Islet precursor cell (in vitro differentiated cells): ENCODE data around the gene HGFAC.

Source experiments
- DNase-seq: peaks from one replicate; pipeline ENCODE4 v3.0.0-alpha.2; 2018

HGFAC gene

DNA sequence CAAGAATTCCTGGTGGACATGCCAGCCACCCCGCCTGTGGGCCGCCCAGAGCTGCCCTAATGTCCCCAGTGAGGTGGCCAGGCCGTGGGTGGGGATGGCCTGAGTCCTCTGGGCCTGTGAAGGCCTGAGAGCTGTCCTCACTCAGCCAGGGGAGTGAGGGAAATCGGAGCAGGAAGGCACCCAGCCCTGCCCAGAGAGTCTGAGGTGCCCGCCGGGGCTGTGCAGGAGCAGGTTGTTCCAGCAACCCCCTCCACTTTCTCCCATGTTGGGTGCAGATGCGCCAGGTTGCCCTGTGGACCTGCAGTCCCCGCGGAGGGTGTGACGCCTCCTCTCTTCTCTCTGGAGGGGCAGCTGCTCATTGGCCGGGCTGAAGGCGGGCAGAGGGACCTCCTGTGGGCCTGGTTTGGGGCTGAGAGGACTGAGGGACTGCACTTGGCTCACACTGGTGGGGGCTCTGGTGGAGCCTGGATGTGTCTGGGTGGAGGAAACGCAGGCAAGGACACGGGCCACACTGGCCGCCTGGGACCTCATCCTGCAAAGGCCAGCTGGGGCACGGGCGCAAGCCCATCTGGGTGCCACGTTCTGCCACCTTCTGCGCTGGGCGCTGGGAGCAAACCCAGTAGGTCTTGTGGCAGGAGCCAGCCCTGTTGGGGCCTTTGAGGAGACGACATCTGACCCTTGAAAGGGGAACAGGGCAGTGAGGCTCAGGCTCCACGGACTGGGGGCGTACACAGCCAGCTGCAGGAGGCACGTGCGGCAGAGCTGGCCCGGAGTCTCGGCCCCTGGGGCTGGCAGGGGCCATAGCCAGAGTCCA is 35.4 kb downstream of the HGFAC start:
- no peak for DNase-seq

DNA sequence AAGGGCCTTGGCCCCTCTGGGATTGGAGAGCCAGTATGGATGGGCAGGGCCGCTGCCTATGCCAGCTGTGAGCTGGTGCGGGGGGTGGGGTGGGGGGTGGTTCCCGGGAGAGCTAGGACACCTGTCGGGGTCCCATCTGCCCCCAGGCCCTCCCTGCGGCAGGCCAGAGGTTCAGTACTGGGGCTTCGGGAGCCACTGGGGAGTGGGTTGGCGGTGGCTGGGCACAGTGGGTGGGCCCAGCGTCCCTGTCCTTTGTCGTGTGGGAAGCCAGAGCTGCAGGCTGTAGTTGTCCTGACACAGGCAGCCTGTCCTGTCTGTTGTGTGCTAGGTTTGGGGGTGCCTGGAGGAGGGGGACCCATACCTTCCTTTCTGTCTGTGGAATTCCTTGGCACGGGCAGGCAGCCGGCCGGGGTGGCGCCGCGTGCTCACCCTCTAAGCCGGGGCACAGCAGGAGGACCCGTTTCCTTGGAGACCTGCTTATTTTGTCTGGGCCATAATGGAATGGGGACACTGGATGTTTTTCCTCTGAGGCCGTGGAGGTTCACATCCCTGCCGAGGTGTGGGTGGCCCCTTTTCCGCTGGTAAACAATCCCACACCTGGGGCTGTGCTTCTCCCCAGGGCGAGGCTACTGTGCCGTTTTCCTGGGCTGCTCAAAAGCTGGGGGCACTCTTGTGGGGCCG is 36.1 kb downstream of the HGFAC start:
- DNase-seq = no peak

DNA sequence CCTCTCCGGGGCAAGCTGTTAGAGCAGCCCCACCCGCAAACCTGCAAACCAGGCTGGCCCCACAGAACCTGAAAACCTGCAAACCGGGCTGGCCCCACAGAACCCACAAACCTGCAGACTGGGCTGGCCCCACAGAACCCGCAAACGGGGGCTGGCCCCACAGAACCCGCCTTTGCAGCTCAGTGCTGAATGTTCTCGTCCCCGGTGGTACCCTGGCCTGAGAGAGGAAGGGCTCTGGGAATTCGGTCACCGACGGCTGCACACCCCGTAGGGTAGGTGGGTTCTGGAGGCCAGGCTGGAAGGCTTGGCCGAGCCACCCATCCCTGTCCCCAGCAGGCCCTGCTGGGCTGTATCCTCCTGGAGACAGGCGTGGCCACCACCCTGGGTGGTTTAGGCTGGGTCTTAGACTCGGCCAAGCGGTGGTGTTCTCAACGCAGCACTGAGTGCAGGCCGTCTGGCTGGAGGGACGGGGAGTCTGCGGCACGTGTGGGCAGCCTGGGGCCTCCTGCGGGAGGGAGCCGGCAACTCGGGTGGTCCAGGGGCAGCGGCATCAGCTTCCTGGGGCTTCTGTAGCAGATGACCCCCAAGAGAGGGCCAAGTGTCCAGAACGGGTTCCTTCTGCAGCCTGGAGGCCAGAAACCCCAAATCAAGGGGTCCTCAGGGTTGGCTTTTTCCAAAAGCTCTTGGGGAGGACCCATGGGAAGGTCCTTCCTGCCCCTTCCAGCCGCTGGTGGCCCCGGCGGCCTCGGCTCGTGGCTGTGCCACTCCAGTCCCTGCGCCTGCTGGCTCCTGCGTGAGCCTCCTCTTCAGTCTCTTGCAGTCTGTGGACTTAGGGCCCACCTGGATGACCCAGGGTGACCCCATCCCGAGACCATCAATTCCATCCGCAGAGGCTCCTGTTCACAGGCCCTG is 36.9 kb downstream of the HGFAC start:
- DNase-seq = no peak

DNA sequence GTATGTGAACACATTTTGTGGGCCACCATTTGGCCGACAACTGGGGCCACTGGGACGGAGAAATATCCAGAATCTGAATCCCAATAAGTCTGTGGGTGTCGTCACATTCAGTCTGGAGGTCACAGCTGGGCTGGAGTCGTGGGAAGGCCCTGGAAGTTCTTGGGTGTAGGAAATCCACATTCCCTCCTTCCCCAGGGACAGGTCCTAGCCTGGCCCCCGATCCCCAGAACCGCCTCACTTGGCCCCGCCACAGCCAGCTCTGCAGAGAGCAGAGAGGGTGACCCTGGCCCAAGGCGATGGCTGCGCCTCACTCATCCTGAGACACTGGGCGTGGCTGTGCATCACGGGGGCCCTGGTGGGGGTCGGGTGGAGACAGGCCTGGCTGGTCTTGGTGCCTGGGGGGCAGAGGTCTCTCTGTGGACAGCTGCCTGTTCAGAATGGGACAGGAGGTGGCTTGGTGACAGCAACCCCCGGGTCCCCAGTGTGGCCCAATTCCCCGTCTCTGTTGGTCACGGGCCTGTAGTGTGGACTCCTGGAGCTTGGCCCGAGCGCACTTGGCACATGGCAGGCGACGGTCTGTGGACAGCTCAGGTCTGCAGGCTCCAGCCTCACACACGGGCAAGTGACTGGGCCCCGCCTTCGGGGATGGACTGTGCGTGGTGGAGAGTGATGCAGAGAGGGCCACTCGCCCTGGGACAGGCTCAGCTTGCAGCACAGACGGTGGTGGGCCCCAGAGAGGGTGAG is 37.8 kb downstream of the HGFAC start:
- no peak for DNase-seq

DNA sequence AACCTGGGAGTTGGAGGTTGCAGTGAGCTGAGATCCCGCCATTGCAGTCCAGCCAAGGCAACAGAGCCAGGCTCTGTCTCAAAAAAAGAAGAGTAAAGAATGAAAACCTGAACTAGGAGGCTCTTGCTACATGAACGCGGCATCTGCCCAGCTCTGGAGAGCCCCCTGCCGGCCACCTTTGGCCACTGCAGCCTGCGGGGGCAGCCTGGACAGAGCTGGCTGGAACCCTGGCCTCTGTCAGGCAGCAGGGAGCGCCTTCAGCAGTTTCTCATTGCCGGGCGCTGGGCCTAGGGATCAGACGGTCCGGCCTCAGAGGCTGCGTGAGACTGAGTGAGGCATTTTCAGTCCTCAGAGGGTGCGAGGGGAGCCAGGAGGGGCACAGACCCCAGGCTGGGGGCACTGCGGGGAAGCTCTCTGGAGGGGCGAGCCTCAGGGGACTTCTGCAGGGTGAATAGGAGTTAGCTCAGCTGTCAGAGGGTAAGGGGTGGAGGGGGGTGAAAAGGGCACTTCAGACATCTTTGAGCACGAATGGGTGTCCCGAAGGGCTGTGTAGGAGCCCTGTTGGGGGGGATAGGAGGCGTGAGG is 38.9 kb downstream of the HGFAC start:
- DNase-seq = peak; percentile 97

DNA sequence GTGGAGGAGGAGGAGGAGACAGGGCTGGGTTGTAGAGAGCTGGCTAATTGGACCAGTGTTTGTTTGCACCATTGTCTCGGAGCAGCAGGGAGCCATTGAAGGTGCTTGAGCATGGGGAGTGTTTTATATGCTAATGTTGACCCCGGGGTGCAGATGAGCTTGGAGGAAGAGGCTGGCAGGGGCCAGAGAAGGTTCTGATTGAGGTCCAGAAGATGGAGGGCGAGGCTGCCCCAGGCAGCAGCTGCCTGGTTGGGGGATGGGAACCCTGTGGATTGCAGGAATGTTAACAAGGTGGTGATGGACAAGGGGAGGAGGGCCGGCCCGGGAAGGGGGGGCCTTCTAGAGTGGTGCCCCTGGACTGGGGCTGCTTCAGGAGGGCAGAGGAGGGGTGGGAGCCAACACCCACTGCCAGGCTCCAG is 39.4 kb downstream of the HGFAC start:
- no peak for DNase-seq

DNA sequence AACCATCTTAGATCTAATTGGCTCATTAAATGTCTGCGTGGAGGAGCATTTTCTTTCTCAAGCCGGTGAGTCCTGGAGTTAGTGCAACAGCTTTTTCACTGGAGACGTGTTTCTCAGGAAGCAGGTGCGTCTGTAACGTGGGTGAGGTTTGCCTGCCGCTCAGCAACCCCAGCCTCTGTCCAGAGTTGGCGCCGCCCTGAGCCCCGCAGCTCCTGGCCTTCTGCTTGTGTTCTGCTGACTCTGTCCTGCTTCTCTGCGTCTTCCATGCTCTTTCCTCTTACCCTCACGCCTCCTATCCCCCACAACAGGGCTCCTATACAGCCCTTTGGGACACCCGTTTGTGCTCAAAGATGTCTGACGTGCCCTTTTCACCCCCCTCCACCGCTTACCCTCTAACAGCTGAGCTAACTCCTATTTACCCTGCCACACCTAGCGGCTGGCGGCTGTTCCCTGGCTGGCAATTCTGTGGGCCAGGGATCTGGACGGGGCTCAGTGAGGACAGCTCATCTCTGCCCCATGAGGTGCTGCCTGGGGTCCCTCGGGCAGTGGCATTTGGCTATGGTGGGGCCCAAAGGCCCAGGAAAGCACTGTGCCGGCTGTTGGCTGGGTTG is 40.1 kb downstream of the HGFAC start:
- DNase-seq = no peak

DNA sequence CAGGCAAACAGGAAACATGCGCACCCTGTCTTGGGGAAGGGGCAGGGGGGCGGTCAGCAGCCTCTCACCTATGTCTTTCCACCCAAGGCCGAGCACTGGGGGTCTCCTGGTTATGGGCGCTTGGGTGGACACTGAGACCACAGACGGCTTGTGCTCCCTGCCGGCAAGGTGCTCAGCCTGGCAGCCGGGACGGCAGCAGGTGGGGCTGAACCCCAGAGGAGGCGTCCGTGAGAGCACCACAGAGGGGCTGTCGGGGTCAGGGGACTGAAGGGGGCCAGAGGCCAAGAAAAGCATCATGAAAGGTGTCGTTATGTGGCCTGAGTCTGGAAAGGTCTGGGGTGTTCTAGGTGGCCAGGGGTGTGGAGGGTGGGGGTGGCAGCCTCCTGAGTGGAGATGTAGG is 40.9 kb downstream of the HGFAC start:
- no peak for DNase-seq

DNA sequence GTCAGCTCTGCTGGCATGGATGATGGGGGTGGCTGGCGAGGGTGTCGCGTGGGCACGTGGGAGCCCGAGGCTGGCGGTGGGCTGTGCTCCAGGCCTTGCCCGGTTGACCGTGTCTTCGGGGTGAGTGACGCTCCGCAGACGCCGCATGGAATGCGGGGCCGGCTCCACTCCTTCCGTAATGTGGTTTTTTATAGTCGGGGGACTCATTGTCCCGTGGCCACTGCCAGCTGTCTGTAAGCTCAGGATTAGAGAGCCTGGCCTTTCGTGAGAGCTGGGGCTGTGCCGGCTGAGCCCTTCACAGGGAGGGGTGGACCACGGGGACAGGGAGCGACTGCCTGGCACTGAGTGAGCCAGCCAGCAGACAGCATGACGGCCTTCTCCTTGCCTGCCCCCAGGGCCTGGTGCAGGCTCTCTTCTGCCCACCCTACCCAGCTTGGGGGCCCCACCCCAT is 41.7 kb downstream of the HGFAC start:
- peak; percentile 76 for DNase-seq

DNA sequence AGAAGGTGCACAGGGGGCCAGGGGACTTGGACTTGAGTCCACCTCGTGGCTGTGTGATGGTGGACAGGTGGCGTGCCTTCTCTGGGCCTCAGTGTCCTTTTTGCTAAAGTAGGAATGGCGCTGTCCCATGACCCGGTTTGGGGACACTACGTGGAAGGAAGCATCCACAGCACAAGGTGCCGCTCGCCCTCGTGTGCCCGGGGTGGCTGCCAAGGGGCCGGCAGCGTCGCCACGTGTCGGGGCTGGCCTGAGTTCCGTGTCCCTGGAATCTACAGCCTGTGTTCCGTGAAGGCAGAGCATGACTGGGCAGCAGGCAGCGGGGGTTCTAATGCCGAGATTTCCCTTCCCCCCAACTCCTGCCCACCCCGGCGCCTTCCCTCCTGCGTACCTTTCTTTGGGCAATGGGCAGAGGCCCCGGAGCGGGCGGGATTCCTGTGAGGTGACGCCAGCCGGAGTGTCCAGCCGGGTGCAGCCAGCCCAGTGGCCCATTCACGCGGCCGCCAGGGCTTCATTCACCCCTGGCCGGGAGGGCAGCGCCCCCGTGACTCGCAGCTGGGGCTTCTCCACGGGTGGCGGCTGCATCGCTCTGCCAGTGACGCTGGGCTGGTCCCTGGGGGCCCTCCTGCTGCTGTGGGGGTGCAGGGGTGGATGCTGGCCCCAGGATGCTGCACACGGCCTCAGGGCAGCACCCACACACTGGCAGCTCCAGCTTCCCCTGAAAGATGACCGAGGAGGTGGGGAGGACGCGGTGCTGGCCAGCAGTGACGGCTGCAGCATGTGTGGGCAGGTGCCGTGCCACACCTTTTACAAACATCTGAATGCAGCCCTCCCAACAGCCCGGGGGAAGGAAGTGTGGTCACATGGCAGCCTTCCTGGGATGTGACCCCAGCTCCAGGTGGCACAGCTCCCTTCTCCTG is 42.5 kb downstream of the HGFAC start:
- no peak for DNase-seq

DNA sequence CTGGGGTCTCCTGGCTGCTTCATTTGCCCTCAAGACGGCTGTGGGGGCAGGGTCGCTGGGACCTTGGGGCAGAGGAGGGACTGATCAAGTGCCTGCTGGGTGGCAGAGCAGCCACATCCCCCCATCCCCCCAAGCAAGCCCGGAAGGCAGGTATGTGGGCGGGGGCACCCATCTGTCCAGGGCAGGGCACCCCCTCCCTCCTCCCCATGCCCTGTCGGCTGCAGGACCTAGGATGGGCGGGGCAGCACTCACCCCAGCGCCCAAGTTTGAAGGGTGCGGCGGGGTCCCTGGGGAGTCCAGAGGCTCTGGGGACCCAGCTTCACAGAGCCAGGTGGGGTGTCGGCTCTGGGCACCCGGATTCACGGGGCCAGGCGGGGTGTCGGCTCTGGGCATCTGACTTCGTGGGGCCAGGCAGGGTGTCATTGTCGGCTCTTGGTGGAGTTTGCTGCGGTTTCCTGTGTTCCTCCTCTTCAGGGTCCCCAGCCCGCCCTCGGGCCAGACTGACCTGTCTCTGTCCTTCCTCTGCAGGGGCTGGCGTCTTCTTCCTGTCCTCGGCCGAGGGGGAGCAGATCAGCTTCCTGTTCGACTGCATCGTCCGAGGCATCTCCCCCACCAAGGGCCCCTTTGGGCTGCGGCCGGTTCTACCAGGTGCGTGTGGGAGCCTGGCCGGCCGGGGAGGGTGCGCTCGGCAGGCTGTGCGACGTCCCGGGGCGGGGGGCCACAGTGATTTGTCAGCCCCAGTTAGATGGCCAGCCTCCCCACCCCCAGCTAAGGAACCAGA is 43.4 kb downstream of the HGFAC start:
- no peak for DNase-seq

DNA sequence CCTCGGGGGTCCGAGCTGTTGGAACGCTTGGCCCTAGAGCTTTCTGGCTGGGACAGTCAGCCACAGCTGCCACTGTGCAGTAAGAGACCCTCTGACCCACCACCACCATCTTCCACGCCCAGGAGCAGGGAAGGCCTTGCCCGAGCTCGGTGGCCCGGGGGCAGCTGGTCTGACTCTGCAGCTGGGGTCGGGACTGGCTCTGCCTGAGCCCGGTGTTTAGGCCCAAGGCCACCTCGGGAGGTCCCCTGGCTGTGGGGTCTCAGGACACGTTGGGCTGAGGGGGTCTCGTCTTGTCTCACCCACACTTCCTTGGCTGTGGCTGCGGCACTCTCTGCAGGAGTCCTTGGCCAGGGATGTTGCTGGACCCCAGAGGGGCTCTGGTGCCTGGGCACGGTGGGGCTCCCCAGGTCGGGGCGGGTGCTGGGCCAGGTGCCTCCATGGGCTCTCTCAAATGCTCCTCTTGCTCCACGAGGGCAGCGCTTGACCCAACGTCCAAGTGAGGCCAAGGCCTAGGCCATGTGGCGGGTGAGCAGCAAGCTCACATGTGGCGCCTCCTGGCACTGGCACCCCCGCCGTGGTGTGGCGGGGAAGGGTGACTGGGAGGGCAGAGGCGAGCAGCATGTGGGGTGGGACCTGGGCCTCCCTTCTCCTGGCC is 44.2 kb downstream of the HGFAC start:
- no peak for DNase-seq

DNA sequence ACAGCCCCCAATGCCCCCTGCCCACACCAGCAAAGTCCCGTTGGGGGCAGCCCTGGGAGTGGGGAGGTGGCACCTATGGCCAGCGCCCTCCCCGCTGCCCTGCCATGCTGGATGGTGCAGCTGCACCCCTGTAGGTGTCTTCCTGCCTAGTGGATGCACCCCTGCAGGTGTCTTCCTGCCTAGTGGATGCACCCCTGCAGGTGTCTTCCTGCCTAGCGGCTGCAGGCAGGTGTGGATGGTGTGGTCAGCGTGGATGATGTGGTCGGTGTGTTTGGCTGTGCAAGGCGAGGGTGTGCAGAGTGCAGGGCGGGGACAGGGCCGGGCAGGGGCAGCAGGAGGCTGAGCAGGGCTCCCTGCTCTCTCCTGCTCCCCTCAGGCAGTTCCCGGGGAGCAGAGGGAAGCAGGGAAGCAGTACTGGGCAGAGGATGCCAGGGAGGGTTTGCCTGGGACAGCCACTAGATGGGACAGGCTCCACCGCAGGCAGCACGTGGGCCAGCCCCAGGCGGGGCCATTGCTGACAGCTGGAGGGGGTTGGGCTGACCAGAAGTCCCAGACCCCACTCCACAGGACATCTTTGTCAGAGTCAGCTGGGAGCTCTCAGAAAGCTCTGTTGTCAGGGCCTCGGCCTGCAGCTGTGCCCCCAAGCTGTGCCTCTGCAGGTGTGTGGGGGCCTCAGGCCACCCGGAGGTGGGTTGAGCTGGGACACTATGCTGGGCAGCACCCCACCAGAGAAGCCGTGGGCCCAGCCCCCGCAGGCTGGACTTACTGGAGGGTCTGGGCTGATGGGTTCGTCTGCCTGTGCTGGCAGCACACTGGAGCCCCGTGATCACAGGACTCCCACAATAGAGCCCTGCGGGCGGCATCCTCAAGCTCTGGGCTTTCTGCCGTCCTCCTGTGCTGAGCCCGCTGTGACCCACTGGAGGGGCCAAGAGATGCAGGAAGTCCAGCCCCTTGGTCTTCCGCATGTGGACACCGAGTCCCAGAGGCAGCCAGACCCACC is 45.1 kb downstream of the HGFAC start:
- DNase-seq = no peak

DNA sequence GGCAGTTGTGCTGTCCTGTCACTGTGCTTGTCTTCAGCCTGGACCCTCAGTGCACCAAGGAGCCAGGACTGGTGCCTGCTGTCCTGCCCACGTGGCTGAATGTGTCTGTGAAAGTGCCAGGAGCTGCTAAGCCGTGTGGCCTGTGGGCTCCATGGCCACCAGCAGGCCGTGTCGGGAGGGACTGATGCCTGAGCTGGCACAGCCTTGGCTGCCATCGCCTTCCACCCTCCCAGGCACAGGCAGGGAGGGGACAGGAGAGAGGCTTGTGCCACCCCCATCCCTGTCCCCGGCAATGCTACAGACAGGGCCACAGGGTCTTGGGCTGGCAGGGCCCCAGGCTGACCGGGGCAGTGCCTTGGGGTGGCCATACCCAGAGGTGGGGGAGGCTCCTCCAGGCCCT is 46.1 kb downstream of the HGFAC start:
- DNase-seq = no peak

DNA sequence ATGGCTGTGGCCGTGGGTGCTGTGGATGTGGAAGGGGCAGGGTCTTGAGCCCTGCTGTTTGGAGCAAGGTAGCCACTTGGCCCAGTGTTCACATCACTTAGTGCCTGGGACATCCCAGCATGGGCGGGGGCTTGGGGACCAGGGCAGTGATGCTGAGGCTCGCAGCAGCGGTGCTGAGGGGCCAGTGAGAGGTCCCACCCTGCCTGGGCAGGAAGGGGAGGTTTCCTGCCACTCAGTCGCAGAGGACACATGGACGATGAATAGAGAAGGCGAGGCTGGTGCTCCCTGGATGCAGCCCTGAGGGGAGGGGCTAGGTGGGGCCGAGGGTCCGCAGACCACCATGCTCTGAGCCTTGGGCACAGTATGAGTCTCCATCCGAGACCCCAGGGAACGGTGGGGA is 47.1 kb downstream of the HGFAC start:
- DNase-seq = no peak

DNA sequence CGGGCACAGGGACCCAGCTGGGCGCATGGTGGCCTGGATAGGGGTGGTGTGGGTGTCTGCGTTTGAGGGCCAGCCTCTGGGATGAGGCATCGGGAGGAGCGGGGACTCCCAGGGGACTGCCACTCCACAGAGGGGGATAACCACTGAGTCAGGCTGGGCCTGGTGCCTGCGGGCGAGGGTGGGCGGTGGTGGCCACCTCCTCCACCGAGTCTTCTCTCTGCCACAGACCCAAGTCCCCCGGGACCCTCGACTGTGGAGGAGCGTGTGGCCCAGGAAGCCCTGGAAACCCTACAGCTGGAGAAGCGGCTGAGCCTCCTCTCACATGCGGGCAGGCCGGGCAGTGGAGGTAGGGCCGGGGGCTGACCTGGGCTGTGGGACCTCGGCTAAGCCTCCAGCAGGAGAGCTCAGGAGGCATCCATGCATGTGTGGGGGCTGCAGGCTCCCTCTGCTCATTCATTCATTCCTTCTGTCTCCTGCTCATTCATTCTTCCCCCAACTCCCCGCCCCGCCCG is 47.7 kb downstream of the HGFAC start:
- DNase-seq = no peak

DNA sequence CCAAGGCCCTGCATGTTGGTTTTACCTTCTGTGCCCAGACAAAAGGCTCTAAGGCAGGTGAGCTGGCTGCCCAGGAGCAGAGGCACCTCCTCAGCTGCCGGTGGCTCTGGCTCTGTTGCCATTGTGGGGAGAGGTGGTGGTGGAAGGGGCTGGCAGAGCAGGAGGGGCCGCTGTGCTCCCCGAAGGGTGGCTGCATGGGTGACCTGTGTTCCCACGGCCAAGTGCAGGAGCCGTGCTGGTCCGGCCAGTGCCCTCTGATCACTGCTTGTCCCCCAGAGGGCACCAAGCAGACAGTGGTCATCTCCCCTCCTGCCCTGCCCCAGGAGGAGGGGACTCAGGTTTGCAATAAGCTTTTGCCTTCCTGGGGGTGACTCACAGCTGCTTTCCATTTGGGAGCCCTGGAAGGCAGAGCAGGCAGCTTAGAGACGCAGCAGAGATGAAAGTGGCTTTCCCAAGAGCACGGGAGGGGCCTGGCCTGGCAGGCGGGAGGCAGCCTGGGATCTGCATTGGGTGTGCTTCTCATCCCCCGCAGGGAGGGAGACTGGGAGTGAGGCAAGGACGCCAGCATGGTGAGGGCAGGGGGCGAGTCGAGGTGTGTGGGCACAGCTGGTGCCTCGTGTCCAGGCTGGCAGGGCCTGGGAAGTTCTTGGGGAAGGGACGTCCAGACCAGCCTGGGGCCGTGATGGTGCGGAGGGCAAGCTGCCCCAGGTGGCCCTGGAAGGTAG is 50.1 kb downstream of the HGFAC start:
- DNase-seq = peak; percentile 87
